Brain microvascular endothelial cell (primary cell): ENCODE measurements around the gene CACNG1.

ENCODE experiments used
- DNase-seq: peaks from one replicate; pipeline ENCODE4 v3.0.0-alpha.2; 2020
- H3K27ac ChIP-seq: fragments of 250-450 bp; sonication (Bioruptor Pico); 2 replicates; pipeline ENCODE4 v1.5.1; 2020; ENCODE audit warnings: mild to moderate bottlenecking, moderate library complexity
- H3K27me3 ChIP-seq: fragments of 250-450 bp; sonication (Bioruptor Pico); replicated peaks from 2 replicates; pipeline ENCODE4 v1.5.1; 2020; ENCODE audit warnings: mild to moderate bottlenecking
- H3K36me3 ChIP-seq: fragments of 250-450 bp; sonication (Bioruptor Pico); replicated peaks from 2 replicates; pipeline ENCODE4 v1.5.1; 2020; ENCODE audit warnings: mild to moderate bottlenecking
- H3K4me3 ChIP-seq: 2 replicates; pipeline ENCODE4 v1.5.1; 2011; ENCODE audit warnings: low read depth, mild to moderate bottlenecking, control low read depth, low read length, moderate library complexity
- in situ Hi-C: cut with HindIII; loops from 2 replicates; pipeline ENCODE4 v1.10.0; 2017; ENCODE audit warnings: low sequenced_read_pairs, low pct_ligation_motif_present
- TF ChIP-seq, protein P1 (sequence below): IDR thresholded peaks from 2 replicates; pipeline ENCODE4 v1.5.1; 2011; ENCODE audit warnings: low read depth, mild to moderate bottlenecking, moderate library complexity, low read length, control low read depth, inconsistent platforms; ENCODE audit errors: missing control alignments

CACNG1 gene

DNA sequence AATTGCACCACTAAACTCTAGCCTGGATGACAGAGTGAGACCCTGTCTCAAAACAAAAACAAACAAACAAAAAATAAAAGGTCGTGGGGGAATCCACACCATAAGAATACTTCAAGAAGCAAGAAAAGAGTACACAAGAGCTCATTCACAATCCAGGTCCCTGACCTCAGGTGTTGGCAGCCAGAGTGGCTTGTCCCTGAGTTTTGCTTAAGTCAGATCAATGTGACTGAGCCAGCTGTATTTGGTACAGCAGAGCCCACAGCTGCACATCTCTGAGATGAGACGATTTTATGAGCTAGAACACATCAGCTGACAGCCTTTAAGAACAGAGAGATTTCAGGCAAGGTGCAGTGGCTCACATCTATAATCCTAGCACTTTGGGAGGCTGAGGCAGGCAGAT, 22.4 kb downstream of the CACNG1 start:
- H3K4me3 ChIP-seq: no peak overlapping the region
- TF ChIP-seq, protein P1, sequence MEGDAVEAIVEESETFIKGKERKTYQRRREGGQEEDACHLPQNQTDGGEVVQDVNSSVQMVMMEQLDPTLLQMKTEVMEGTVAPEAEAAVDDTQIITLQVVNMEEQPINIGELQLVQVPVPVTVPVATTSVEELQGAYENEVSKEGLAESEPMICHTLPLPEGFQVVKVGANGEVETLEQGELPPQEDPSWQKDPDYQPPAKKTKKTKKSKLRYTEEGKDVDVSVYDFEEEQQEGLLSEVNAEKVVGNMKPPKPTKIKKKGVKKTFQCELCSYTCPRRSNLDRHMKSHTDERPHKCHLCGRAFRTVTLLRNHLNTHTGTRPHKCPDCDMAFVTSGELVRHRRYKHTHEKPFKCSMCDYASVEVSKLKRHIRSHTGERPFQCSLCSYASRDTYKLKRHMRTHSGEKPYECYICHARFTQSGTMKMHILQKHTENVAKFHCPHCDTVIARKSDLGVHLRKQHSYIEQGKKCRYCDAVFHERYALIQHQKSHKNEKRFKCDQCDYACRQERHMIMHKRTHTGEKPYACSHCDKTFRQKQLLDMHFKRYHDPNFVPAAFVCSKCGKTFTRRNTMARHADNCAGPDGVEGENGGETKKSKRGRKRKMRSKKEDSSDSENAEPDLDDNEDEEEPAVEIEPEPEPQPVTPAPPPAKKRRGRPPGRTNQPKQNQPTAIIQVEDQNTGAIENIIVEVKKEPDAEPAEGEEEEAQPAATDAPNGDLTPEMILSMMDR: no peak
- H3K27ac ChIP-seq: no peak overlapping the region
- H3K27me3 ChIP-seq: no peaks in the 10 kb centered on the region
- H3K36me3 ChIP-seq: no peaks in the 10 kb centered on the region
- DNase-seq: no peak
- in situ Hi-C loops: no loop called here

DNA sequence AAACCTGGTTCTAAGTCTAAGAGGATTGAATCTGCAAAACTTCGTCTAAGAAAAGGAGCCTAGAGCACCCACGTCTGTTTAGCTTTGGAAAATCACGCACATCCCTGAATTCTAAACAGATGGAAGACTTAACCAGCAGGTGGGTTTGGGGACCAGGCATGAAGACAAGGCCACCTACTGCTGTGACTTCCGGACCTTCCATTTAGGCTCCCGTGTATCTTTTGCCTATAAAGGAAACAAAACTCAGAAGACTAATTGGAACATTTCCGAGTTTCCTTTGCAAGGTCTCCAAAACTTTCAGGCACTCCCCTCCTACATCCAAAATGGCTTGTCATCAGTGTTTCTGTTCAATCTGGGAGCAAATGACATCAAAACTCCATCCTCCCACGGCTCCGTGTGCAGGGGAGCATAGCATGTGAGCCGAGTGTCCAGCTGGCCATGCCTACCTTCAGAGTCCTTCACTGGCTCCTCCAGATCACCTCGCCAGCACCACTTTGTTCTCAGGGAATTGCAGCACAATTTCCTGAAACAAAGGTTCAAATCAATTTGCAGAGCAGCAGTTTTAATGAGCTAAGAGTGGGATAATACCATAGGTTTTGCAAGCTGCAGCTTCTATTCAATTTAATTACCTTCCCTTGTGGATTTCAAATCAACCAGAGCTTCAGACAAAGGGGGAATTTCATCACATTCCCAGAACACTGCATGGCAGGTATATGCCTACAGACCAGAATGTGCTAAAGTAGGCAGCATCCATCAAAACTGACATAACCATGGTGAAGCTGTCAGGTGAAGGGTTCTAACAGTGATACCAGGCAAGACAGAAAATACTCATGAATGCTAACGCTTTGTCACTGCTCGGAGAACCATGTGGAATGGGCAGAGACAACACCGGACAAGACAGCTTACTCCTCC, 23.5 kb downstream of the CACNG1 start:
- Histone ChIP-seq H3K36me3 (no peaks in the 10 kb centered on the region), H3K27ac (no peak overlapping the region), H3K4me3 (no peak overlapping the region), H3K27me3 (no peaks in the 10 kb centered on the region)
- TF ChIP-seq, protein P1: no peak
- no peak for DNase-seq
- in situ Hi-C loops: no loop called here

DNA sequence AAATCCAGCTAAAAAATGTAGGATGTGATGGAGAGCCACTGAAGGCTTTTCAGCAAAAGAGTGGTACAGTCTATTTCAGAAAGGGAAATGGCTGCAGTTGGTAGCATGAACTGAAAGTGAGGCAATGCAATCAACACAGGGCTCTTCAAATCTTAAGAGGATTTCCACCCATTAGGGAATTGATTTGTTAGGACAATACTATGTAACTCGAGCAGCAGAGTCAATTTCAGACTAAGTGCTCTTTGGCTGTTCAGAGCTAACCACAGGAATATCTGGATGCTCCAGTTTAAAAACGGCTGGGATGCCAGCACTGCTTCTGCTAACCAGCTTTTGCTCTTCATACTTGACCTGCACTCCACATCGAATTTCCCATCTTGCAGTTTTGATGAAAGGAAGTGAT, 24.6 kb downstream of the CACNG1 start:
- Histone ChIP-seq H3K27ac (no peak overlapping the region), H3K27me3 (no peaks in the 10 kb centered on the region), H3K36me3 (no peaks in the 10 kb centered on the region), H3K4me3 (no peak overlapping the region)
- in situ Hi-C loops: no loop called here
- DNase-seq: no peak
- TF ChIP-seq, protein P1: no peak

DNA sequence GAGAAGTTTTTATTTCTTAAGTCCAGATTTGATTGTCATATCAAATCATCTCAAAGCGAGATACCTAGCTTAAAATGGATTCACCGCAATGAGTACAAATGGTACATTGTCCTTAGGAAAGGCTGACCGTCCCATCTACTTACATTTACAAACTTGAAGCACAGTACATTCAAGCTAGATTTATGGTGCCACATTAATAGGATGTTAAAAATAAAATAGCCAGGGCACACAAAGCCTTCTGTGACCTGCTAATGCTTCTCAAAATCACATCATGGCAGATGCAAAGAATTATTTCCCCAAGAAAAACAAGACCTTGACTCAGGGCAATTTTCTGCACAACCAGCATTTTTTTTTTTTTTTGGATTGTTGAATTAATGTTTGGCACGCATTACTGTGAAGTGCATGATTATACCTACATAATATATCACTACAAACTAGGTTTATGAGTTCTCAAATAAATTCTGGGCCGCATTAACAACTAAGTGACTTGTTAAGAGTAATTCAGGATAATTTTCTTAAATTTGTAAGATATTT, 25.3 kb downstream of the CACNG1 start:
- H3K36me3 ChIP-seq: no peaks in the 10 kb centered on the region
- H3K4me3 ChIP-seq: no peak overlapping the region
- TF ChIP-seq, protein P1: no peak
- H3K27me3 ChIP-seq: no peaks in the 10 kb centered on the region
- H3K27ac ChIP-seq: no peak overlapping the region
- no peak for DNase-seq
- in situ Hi-C loops: no loop called here

DNA sequence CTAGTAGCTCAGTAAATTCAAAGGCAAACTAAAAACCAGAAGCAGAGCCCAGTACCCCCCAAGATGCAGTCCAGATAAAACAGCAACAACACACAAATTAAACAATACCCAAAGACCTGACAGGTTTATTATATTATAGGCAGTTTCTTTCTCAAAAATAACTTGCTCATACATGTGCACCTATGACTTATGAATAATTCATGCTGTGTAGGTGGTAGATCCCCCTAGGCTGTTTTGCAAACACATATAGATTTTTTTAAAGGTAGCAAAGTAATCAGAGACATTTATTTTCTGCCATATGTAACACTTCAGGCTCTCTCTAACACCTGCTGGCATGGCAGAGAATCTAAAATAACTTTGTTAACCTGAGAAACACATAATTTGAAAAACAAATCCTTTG, 27.2 kb downstream of the CACNG1 start:
- H3K4me3 ChIP-seq: no peak overlapping the region
- H3K36me3 ChIP-seq: no peaks in the 10 kb centered on the region
- in situ Hi-C loops: no loop called here
- TF ChIP-seq, protein P1: no peak
- H3K27me3 ChIP-seq: no peaks in the 10 kb centered on the region
- no peak for DNase-seq
- H3K27ac ChIP-seq: no peak overlapping the region

DNA sequence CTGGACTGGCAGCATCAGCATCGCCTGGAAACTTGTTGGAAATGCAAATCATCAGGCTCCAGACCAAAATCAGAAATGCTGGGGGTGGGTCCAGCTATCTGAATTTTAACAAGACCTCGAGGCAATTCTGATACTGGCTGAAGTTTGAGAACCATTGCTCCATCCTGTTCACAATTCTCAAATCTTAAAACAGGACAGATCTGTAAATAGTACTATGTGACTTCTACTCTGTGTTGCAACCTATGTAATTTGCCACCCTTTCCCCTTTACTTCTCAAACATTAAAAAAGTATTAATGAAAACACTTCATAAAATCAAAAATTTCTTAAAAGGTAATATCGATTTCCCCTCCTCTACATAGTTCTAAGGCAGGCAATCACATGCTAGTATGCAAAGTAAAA, 28.5 kb downstream of the CACNG1 start:
- Histone ChIP-seq H3K4me3 (no peak overlapping the region), H3K27ac (no peak overlapping the region), H3K36me3 (no peaks in the 10 kb centered on the region), H3K27me3 (no peaks in the 10 kb centered on the region)
- in situ Hi-C loops: no loop called here
- no peak for DNase-seq
- TF ChIP-seq, protein P1: no peak
